GM21723 (cell line): ENCODE results near the gene MYL11.

Experiments
- ATAC-seq: cut with Tn5 transposase; IDR thresholded peaks from one replicate; pipeline ENCODE4 v1.9.1; 2021; ENCODE audit warnings: mild to moderate bottlenecking, moderate library complexity; ENCODE audit not compliant: unreplicated experiment

Gene MYL11

DNA sequence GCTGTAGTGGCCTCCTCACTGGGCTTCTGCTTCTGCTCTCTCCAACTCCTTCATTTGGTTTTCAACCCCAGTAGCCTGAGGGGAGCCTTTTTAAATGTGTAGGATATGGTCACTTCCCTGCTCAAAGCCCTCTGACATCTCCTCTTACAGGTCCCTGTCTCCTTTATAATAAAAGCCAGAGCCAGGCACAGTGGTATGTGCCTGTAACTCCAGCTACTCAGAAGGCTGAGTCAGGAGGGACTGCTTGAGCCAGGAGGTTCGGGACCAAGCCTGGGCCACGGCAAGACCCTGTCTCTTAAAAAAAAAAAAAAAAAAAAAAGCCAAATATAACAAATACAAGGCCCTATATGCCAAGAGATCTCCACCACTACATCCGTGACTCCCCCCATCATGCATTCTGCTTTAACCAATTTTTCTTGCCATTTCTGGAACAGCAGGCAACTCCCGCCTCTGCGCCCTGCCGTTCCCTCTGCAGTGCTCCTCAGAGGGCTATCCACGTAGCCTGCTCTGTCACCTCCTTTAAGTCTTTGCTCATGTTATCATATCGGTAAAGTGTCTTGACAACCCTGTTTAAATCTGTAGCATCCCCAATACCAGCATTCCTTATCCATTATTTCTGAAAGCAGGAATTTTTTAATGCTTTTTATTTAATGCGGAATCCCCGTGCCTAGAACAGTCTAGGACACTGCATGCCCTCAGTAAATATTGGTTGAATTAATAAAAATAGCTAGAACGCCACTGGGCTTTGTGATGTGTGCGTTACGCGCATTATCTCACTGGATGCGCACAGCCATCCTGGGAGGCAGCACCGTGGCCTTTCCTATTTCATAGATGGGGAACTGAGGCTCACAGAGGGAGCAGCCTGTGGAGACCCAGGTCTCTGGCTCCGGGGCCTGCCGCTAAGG lies 42.3 kb downstream of the MYL11 start:
- ATAC-seq: peak; percentile 20

GRCh38 chr16:30417529-30418349 lies 43.1 kb downstream of the MYL11 start:
- peak; percentile 69 for ATAC-seq

GRCh38 chr16:30418350-30419181 lies 44.0 kb downstream of the MYL11 start:
- ATAC-seq: no peak

GRCh38 chr16:30421010-30421409 lies 46.4 kb downstream of the MYL11 start:
- ATAC-seq: no peak
